Prostate gland (tissue), 2 donors: ENCODE data around the gene CD81.

Experiments
- CTCF ChIP-seq, 4 experiments: fragments of 200-600 bp in 2 of 4; fragments of 450-650 bp in 2 of 4; sonication (generic) in 2 of 4; IDR thresholded peaks; 1 replicate in 3 of 4; 2 replicates in 1 of 4; pipeline ENCODE4 v1.5.1; 2016 to 2019; ENCODE audit warnings: antibody characterized with exemption in 4 of 4, mild to moderate bottlenecking in 2 of 4, moderate library complexity in 2 of 4
- POLR2A ChIP-seq: fragments of 450-650 bp; IDR thresholded peaks from one replicate; pipeline ENCODE4 v1.6.1; 2016; ENCODE audit warnings: antibody characterized with exemption, mild to moderate bottlenecking

GRCh38 chr11:2374456-2375201, 2.5 kb upstream of the CD81 start:
- TF ChIP-seq CTCF (IDR thresholded peaks at IDR 0.05) (no peak), POLR2A (no peak)
